Upper lobe of left lung (tissue), 4 donors: ENCODE measurements around the gene IGFBP7.

Source experiments
- CTCF ChIP-seq, 6 experiments: fragments of 450-650 bp in 4 of 6; fragments of 200-600 bp in 2 of 6; sonication (generic) in 2 of 6; IDR thresholded peaks; one replicate each; pipeline ENCODE4 v1.5.1; 2016 to 2019; ENCODE audit warnings: antibody characterized with exemption in 6 of 6
- POLR2A ChIP-seq, 4 donors: fragments of 450-650 bp; IDR thresholded peaks; one replicate each; pipeline ENCODE4 v1.5.1; 2016 to 2017; ENCODE audit warnings: antibody characterized with exemption in 4 of 4, mild to moderate bottlenecking in 2 of 4
- POLR2AphosphoS5 ChIP-seq, 2 donors: sonication (generic); formaldehyde crosslinking; IDR thresholded peaks; one replicate each; pipeline ENCODE4 v1.5.1; 2017; ENCODE audit warnings: antibody characterized with exemption in 2 of 2

- no peak for TF ChIP-seq POLR2A (IDR thresholded peaks at IDR 0.05)
- no peak for TF ChIP-seq CTCF (IDR thresholded peaks at IDR 0.05)
- TF ChIP-seq POLR2AphosphoS5 (IDR thresholded peaks at IDR 0.05), result no peak
Measured at GRCh38 chr4:57059890-57060716, 50.1 kb downstream of the IGFBP7 start.
